MV-4-11 (cell line): ENCODE data around the gene LRTM2.
A peak's percentile ranks its signal among the peaks of the same experiment; 100 is the strongest.

ENCODE experiments used
- DNase-seq: peaks from one replicate; lab custom pipeline; 2025; lab: John Stamatoyannopoulos, UW

Gene LRTM2

DNA sequence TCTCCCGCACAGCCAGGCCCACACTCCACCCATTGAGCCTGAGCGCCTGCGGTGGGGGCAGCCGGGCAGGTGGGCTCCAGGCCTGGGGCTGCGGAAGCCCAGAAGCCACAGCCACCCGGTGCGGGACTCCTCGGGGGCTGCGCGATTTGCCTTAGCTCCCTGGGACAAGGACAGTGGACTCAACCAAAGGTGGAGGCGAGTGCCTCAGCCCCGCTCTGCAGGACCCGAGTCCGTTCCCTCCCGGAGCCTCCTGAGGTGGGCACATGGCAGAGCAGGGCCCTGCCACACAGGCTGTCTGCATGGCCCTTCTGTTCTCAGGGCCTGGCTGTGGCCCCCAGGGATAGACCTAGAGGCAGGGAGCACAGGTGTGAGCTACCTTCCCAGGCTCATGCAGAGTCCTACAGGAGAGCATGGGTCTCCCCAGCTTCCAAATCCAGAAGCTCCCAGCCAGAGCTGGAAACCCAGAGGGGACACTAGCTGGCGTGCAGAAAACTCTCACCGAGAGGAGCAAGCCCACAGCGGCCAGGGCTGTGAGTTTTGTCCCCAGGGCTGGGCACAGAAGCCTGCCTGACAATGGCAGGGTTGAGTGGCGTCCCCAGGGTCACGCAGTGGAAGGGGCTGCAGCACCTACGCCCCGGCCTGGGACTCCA, 22.2 kb upstream of the LRTM2 start:
- DNase-seq, result no peak

DNA sequence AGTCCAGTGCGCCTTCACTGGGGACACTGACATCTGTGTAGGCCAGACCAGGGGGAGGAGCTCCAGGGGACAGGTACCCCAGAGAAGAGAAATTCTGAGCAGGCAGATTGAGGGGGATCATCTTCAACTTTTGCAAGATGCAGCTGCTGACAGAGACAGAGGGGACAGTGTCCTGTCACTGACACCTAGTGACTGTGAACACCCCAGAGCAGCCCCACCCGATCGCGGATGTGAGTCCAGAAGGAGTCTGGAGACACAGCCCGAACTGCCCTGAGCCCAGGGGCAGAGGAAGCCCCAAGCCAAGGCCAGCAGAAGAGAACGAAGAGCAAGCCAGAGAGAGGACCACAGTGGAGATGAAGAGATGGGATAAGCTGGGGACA, 21.7 kb upstream of the LRTM2 start:
- DNase-seq, result no peak

DNA sequence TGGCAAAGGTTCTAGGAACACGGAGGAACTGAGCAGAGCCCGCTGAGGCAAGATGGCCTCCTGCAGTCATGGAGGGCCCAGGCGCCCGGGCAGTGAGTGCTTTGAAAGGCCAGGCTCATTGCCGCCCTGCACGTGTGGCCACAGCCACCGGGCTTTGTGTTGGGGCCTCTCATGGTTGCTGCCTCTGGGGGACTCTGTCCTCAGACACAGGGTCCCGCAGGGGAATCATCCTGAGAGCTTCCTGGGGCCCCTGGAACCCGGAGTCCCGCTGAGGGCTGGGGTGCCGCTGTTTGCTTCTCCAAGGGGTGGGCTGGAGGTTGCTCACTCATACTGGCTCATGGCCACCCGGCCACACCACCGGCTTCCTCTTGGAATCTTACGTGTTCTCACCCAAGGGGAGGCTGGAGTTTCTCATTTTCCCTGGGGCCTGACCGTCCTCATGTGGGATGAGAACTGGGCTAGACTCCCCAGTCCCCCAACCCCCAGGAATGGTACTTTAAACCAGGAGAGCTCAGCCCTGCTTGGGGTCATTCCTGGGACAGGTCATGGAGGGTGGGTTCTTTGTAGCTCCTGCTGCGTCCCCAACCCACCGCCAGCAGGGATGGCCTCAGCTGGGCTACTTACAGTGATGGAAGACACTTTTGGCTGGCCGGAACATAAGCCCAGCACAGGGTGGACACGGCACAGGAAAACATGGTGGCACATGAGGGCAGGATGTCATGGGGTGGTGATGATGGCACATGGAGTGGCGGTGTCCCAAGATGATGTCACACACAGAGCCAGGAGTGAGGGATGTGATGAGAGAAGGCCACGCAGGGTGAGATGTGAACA, 21.1 kb upstream of the LRTM2 start:
- DNase-seq, result no peak

DNA sequence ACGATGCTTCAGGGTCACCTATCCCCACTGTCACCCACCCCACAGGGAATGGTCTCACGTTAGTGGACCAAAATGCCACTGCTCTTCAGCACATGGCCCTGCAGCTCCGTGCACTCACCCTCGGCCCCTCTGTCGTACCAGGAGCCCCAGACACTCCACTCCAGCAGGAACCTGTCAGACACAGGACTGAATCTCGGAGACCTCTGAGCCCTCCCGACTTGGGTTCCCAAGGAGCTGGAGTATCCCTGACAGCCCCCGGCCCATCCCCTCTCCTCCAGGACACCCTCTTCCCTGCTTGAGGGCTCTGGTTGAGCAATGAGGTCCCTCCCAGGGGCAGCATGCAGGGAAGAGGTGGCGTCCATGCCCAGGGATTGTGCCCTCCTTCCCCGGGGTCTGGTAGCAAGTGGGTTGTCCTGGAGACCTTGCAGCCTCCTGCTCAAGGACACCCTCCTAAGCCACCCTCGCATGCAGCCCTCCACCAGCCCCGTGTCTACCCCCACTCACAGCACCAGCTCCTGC, 20.4 kb upstream of the LRTM2 start:
- DNase-seq, result no peak

DNA sequence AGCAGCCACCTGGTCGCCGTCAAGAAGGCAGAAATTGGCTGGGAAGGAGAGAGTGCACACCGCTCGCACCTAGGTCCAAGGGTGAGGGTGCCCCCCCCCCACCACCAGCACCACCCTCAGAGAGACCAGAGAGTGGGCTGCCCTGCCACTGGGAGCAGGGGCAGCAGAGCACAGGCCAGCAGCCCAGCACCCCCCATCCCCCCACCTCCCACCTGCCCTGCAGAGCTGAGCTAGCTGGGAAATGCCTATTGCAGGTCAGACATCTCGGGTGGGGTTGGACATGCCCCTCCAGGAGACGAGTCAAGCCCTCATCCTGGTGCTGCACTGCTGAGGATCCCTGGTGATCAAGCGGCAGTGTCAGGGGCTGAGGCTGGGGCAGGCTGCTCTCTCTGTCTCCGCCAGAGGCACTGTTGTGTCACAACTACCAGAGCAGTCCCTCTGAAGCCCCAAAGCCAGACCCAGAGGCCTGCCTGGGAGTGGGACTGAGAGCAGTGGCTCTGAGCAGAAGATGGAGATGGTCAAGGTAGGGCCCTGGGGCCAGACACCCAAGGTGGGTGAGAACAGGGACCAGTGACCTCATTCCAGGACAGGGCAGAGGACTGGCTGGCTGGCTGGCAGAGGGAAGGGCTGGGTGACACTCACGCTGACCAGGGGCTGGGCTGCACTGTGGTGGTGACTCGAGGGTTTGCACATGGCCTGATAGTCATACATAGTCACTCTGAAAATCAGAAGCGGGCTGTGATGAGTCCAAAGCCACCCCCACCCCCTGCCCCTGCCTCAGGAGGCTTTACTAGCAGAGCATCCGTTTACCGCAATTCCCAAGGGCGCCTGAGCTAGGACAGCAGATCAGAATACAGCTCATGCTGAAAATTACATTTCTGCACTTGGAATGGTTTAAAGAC, 19.7 kb upstream of the LRTM2 start:
- no peak for DNase-seq

DNA sequence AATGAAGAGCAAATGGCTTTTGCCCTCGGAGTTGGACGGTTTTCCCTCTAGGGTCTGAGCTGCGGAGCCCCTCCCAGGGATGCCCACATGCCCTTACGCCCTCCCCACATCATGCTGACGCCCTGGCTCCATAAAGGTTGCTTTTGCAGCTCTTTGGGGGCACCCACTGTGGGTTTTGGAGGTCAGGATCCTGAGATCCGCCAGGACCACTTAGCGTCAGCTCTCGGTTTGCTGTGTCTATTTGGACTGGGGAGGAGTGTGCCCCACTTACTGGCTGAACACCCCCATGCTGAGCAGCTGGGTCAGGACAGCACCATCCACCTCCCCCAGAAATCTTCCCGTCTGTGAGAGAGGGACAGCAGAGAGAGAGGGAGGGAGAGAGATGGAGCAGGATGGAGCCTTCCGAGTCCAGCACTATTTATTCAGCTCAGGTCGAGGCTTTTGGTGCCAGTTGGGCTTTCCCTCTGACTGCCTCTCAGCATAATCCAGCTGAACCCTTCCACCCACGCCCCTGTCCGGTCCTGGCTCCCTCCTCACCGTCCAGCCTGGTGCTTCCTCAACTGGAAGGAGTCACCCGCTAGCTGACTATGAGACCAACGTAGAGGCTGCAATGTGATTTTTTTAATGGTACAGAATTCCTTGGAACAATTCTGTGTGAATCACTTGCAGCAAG, 18.9 kb upstream of the LRTM2 start:
- DNase-seq, result no peak

DNA sequence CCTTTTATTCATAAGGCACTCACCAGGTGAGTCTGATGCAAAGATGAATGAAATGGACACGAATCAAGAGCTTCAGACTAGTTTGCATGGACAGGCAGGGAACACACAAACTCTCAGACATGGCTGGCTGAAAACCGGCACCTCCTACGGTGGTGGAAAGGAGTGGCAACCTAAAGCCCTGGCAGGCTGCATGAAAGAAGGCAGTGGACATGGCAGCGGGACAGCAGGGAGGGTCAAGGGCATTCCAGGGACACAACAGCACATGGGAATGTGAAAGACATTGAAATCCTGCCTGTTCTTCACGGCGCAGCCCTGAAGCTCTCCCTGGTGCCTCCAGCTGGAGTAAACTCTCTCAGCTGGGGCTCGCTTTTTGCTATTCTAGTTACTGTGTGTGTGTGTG, 16.6 kb upstream of the LRTM2 start:
- no peak for DNase-seq

DNA sequence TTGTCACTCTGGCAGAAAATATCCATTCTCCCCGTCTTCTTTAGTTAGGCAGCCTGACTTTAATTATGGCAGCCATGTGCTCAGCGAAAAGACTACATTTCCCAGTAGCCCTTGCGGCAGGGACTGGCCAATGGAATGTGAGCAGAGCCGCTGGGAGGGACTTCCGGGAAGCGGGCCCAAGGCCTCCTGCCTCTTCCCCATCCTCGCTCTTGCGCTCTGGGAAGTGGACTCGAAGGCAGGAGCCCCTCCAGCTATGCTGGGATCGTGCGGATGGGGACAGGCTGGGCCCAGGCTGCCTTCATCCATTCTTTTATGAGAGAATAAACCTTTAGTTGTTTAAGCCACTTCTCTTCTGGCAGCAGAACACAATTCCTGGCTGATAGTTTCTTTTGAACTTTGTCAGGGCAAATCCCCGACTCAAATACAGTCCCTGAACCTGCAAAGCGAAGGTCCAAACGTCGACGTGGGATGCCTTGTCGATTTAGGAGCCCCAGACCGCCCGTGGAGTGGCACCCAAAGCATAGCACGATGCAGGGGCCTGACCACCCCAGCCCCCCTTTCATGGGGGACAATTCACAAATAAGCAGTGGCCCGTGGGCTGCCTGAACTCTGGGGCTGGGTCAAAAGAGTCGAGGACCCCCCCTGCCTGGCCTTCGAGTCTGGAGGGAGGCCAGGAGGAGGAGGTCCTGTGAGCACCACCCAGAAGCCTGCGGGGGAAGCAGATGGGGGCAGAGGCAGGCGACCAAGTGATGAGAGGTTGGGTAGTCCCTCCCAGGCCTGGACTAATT, 15.6 kb upstream of the LRTM2 start:
- peak; percentile 62 for DNase-seq

DNA sequence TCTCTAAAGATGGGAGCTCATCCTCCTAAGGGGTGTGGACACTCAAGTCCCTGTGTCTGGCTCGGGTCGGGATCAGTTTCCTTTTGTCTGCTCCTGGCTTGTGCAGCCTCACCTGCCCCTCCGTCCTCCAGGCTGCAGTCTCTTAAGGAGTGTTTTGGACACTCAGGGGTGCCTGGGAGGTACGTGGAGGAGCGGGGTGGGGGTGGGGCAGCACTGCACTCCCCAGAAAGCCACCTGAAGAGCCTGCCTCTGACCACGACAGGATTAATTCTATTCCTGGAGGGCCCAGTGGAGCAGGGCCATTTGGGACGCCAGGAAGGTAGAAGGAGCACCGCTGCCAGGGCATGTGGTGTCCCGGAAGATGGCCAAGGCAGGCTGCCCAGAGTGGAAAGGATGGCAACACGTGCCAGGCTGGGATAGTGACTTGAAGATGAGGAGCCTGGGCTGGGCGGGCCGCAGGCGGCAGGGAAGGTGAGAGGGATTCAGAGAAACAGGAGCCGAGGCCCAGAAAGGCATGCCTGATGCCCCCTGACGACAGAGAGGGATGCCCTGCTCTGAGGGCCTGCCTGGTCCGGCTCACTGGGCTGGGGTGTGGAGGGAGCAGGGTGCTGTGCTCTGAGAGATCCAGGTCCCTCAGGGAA, 14.8 kb upstream of the LRTM2 start:
- DNase-seq, result no peak

DNA sequence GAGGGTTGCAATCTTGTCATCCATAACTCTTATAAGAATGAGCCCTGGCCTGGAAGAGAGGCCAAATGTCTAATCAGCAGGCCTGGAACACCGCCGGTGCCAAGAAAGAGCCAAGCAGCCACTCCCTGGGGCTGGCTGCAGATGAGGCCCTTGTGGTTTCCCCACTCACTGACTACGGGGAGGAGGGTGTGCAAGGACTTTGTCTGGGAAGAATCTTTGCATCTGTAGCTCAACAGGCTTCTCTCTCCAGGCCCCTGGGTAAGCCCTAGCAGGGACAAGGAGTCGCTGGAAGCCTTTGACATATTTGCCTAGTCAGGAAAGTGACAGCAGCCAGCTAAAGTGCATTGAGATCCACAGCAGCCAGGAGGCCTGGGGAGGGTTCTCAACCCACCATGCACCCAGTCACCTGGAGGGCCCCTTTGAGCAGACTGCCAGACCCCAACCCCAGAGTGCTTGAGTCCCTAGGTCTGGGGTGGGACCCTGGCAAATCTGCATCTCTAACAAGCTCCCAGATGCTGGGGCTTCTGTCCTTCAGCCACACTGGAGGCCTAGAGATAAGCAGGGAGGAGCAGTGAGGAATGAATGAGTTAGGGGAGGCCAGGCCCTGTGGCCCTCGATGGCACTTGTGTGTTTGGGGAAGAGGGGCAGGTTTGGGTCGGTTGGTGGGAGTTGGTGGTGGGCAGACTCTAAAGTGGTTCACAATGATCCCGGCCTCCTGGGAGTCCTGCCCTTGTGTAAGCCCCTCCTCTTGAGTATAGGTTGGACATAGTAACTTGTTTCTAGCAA, 13.9 kb upstream of the LRTM2 start:
- DNase-seq, result no peak

DNA sequence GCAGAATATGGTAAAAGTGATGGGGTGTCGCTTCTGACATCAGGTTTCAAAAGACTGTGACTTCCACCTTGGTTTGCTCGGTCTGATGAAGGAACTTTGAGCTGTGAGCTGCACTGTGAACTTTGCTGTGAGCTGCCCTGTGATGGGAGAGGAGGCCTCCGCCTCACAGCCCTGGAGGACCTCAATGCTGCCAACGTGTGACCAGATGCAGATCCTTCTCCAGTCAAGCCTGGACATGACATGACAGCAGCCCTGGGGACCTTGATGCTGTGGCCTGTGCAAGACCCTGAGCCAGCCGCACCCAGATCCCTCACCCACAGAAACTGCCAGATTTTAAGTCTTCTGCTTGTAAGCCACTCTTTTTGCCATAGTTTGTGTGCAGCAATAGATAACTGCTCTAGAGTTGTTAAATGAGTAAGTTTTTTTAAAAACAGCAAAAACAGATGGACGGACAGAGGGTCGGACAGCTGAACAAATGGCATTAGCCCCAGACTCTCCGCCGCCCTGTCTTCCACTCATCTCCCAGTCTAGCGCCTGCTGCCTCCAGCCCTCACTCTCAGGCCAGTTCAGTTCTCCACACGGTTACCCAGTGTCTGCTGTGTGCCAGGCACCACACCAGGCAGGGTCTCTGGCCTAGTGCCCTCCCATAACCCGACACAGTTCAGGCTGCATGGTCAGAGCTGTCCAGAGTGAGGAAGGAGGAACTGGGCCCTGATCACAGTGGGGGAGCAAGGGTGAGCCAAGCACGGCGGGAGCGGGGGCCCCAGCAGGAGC, 13.1 kb upstream of the LRTM2 start:
- DNase-seq, result no peak

DNA sequence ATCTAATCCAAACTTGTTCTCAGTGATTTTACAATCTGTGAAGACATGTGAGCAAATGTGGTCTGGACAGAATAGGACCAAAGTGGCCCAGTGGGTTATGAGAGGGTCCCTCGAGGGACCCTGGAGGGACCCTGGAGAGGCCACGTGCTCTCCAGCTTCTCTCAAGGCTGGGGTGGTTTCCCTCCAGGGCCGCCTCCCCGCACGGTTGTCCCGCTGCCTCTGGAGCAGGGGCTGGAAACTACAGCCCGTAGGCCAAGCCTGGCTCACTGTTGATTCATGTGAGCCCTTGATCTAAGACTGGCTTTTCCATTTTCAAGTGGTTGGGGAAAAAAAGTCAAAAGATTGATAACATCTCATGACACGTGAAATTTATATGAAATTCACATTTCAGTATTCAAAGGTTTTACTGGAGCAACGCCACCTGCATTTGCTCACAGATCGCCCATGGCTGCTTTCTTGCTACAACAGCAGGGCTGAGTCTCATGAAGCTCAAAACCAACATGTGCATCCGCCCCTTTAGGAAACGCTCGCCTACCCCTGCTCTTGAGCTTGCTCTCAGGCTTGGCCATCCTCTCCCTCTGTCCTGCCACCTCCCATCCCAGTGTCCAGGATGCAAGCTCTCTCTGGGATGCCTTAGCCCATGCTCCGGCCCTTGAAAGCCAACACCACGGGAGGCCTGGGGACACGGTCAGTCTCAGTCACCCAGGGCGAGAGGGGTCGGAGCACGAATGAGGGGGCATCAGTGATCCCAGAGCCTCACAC, 12.1 kb upstream of the LRTM2 start:
- no peak for DNase-seq

DNA sequence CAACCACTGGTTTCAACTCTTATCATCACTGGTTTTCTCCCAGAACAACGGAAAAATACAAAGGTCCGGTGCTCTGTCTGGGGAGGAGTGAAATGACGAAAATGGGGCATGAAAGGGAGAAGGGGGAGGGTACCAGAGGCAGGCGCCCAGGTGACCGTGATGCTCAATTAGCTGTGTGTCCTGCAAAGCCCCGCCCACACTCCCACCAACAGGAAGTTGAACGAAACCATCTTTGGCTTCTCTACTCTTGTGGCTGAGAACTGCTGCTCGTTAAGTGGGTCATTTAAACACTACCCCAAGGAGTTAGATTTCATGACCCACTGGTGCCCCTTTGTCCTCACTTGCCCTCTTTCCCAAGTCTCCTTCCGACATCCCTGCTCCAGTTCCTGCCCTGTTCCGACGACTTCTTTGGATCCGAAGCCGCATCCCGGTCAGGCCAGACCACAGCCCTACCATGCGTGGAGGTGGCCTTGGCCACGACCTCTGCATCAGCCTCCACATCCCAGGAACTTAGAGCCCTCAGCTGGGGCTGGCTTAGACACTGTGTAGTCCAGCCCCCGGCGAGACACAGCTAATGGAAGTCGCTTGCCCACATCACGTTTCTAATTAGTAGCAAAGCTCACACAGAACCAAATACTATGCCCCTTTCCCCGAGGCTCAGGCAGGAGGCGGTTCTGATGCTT, 11.4 kb upstream of the LRTM2 start:
- DNase-seq, result peak; percentile 66

DNA sequence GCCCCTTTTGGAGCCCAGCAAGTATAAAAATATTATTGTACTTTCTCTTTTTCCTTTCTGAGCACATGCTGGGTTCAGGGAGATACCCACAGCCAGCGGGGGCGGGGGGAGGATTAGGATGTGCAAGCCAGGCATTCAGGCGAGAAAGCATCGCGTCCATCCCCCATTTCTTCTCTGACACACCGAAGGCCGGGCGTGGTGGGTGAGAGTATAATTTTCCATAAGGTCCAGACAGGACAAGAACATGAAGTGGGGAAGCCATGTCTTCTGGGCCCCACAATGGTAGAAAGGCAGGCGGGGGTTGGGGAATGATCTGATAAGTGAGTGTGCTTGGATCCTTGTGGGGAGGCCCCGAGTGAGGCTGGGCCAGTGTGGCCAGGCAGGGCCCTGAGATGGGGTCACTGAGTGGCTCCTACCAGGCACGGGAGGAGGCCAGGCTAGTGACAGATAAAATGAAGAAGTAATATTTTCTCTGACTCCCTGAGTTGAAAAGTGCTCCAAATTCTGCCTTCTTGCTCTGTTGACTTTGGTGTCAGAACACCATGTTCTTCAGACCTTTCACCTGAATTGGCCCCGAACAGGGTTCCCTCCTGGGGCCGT, 10.7 kb upstream of the LRTM2 start:
- peak; percentile 29 for DNase-seq

DNA sequence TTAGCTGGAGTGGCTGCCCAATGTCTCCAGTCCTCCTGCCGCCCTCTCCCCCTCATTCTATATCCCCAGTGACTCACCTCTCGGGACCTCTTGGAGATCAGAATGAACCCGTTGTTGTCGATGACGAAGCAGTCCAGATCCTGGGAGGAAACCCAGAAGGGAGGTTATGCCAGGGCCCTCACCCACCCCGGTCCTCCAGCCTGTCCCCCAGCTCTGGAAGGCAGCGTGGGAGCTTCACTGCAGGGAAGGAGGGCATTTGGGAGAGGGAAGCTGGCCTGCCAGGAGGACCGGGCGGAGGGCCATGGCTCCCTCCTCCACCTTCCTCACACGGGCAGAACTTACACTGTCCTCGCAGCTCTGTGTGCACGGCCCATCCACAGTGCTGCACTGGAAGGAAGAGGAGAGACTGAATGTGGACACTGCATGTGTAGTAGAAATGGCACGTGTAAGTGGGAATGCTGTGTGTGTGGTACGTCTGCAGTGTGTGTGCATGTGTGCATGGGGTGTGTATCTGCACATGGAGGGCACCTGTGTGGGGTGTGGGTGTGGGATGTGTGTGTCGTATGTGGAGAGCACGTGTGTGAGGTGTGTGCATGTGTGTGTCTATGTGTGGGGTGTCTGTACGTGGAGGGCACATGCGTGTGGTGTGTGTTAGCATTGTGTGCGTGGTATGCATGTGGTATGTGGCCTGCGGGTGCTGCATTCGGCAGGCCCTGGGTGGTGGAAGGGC, 10.0 kb upstream of the LRTM2 start:
- DNase-seq, result peak; percentile 29

DNA sequence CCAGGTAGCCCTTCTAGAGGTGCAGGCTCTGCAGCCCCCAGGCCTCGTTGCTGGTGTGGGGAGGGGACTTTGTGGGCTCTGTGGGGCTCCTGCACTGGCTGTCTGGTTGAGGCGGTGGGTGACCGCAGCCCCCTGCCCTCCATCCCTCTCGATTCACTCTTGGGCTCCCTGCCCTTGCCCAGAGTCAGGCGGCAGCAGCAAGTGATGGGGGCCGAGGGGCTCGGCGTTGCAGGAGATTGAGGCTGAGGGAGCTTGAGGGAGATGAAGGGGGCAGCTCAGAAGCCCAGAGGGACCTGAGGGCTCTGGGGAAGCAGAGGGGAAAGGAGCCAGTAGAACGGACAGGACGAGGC, 9.5 kb upstream of the LRTM2 start:
- DNase-seq, result no peak
